Ishikawa (cell line): ENCODE results near the gene EMC10.

ENCODE experiments used
- CEBPB ChIP-seq: IDR thresholded peaks from 2 replicates; pipeline ENCODE4 v1.6.1; 2012
- CREB1 ChIP-seq: IDR thresholded peaks from 2 replicates; pipeline ENCODE4 v1.6.1; 2012; ENCODE audit warnings: low read depth
- EGR1 ChIP-seq: IDR thresholded peaks from 2 replicates; pipeline ENCODE4 v1.6.1; 2012
- EP300 ChIP-seq: IDR thresholded peaks from 2 replicates; pipeline ENCODE4 v1.6.1; 2012; ENCODE audit warnings: borderline replicate concordance
- FOXM1 ChIP-seq: IDR thresholded peaks from 2 replicates; pipeline ENCODE4 v1.6.1; 2012; ENCODE audit warnings: low read depth, borderline replicate concordance
- NFIC ChIP-seq: IDR thresholded peaks from 2 replicates; pipeline ENCODE4 v1.6.1; 2012
- RAD21 ChIP-seq: IDR thresholded peaks from 2 replicates; pipeline ENCODE4 v1.6.1; 2012; ENCODE audit warnings: low read depth
- REST ChIP-seq: IDR thresholded peaks from 2 replicates; pipeline ENCODE4 v1.6.1; 2012; ENCODE audit warnings: low read depth, mild to moderate bottlenecking
- TAF1 ChIP-seq: IDR thresholded peaks from 2 replicates; pipeline ENCODE4 v1.6.1; 2012; ENCODE audit warnings: low read depth, mild to moderate bottlenecking
- TCF12 ChIP-seq: IDR thresholded peaks from 2 replicates; pipeline ENCODE4 v1.6.1; 2012; ENCODE audit warnings: low read depth
- TEAD4 ChIP-seq: IDR thresholded peaks from 2 replicates; pipeline ENCODE4 v1.6.1; 2012
- YY1 ChIP-seq: IDR thresholded peaks from 2 replicates; pipeline ENCODE4 v1.6.1; 2012; ENCODE audit warnings: low read depth
- ZBTB7A ChIP-seq: IDR thresholded peaks from 2 replicates; pipeline ENCODE4 v1.6.1; 2012; ENCODE audit warnings: low read depth
- TF ChIP-seq, protein P1 (sequence below): IDR thresholded peaks from 2 replicates; pipeline ENCODE4 v1.6.1; 2012
- TF ChIP-seq, protein P2 (sequence below): IDR thresholded peaks from 2 replicates; pipeline ENCODE4 v1.6.1; 2012

Gene EMC10

DNA sequence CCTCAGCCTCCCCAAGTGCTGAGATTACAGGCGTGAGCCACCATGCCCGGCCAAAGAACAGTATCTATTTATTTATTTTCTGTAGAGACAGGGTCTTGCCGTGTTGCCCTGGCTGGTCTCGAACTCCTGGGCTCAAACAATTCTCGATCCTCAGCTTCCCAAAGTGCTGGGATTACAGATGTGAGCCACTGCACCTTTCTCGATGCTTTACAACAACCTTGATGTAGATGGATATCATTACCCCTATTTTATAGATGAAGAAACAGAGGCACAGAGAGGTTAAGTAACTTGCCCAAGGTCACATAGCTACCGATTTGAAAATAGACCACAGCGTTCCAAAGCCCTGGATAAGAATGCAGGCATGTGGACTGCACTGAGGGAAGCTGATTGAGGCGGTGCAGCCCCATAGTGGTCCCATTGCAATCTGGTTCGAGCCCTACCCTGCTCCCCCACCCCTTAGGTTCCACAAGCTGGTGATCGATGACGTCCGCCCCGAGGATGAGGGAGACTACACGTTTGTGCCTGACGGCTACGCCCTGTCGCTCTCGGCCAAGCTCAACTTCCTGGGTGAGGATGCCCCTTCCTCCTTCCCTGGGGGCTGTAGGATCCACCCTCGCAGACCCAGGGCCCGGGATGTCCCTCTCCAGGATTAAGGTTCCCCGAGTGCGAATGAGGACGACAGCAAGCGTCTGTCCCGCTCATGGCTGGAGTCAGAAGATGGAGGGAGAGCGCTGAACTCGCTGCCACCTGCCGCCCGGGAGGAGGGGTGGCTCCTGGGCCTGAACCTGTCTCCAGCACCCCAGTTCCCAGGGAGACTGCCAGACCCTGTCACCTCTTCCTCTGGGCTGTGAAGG lies 25.7 kb upstream of the EMC10 start:
- TF ChIP-seq, protein P1, sequence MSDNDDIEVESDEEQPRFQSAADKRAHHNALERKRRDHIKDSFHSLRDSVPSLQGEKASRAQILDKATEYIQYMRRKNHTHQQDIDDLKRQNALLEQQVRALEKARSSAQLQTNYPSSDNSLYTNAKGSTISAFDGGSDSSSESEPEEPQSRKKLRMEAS = no peak
- TF ChIP-seq REST = no peak
- TF ChIP-seq CREB1 = no peak
- TF ChIP-seq TCF12 = no peak
- TF ChIP-seq, protein P2, sequence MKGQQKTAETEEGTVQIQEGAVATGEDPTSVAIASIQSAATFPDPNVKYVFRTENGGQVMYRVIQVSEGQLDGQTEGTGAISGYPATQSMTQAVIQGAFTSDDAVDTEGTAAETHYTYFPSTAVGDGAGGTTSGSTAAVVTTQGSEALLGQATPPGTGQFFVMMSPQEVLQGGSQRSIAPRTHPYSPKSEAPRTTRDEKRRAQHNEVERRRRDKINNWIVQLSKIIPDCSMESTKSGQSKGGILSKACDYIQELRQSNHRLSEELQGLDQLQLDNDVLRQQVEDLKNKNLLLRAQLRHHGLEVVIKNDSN = no peak
- TF ChIP-seq NFIC = no peak
- no peak for TF ChIP-seq TAF1
- no peak for TF ChIP-seq RAD21
- no peak for TF ChIP-seq EP300
- no peak for TF ChIP-seq TEAD4
- TF ChIP-seq YY1 = no peak

DNA sequence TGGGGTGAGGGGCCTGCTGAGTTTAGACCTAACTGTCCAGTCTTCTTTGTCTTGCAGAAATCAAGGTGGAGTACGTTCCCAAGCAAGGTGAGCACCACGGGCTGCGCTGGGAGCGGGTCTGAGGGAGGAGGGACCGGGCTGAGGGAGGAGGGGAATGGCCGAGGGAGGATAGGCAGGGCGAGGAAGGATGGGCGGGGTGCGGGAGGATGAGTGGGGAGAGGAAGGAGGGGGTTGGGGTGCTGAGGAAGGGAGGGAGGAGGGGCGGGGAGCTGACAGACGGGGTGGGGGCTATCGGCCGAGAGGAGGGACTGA lies 25.1 kb upstream of the EMC10 start:
- no peak for TF ChIP-seq TAF1
- no peak for TF ChIP-seq ZBTB7A
- no peak for TF ChIP-seq YY1
- no peak for TF ChIP-seq FOXM1
- TF ChIP-seq, protein P1 = no peak
- TF ChIP-seq RAD21 = no peak
- no peak for TF ChIP-seq EGR1
- TF ChIP-seq EP300 = no peak

- TF ChIP-seq FOXM1 = no peak
- TF ChIP-seq REST = no peak
- no peak for TF ChIP-seq TAF1
- TF ChIP-seq, protein P1 = no peak
- no peak for TF ChIP-seq CEBPB
- TF ChIP-seq, protein P2 = no peak
- no peak for TF ChIP-seq RAD21
- no peak for TF ChIP-seq EGR1
- no peak for TF ChIP-seq TCF12
These were observed 23.1 kb upstream of the EMC10 start for GRCh38 chr19:50453243-50453642.

- TF ChIP-seq REST = no peak
- no peak for TF ChIP-seq NFIC
- no peak for TF ChIP-seq FOXM1
- no peak for TF ChIP-seq TCF12
- TF ChIP-seq, protein P1 = no peak
- no peak for TF ChIP-seq TAF1
- no peak for TF ChIP-seq RAD21
- TF ChIP-seq, protein P2 = no peak
- no peak for TF ChIP-seq EGR1
- no peak for TF ChIP-seq TEAD4
- TF ChIP-seq CEBPB = no peak
- no peak for TF ChIP-seq ZBTB7A
- TF ChIP-seq EP300 = no peak
- no peak for TF ChIP-seq CREB1
- TF ChIP-seq YY1 = no peak
These were observed 20.3 kb upstream of the EMC10 start for GRCh38 chr19:50455992-50456391.
